Colon (tissue), 2 donors: Measurements from ENCODE around the gene SLC12A2.

Experiments
- FAIRE-seq: peaks from 2 replicates; lab custom pipeline; 2012; peaks lifted over from hg19 to GRCh38; lab: Jason Lieb, UNC
- donor health status: control.
- donor health status: control.

SLC12A2 gene

DNA sequence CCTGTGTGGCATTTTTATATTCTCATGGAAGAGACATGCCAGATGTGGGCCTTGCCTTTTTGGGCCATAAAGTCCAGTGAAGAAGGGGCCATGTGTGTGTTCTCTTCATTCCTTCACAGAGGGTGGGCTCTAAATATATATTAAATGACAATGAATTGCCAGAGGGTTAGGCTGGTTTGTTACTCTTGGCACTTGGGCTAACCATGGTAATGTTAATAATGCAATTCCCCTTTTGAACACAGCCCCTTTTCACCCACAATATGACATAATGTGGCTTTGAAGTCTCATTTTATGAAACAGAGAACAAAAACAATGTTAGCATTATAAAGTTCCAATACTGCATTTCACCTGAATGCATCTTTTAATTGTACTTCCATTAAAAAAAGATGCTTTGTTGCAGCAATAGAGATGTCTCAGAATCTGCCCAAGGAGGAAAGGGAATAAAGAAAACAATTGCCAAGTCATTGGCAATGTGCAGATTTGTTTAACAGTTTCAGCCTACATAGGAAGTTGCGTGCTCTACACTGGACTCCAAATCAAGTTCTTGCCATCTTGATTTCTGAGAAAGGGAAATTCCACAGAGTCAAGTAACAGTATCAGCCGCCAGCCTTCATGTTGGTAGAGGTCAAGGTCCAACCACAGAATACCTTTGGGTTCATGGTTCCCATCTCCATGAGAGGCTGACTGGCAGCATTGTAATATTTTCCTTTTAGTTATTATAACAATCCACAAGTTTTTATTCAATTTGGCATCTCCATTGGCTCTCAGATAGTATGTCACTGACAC, 141.9 kb downstream of the SLC12A2 start:
- FAIRE-seq = no peak

DNA sequence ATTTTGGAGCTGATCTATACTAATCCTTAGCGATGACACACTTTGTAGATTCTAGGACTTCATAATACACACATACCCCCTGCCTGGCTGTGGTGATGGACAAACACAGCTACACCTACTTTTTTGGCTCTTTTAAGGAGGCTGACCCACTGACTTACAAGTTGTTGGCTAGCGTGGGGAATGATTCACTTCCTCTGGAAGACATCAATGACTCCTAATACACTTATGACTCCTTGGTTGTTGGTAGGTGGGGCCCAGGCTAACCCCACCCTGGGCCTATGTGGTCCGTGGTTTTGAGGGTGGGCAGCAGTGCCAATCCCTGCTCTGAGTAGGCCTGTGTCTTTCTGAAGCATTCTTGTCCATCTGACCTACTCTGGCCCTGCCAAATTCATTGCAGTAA, 144.4 kb downstream of the SLC12A2 start:
- FAIRE-seq = no peak

DNA sequence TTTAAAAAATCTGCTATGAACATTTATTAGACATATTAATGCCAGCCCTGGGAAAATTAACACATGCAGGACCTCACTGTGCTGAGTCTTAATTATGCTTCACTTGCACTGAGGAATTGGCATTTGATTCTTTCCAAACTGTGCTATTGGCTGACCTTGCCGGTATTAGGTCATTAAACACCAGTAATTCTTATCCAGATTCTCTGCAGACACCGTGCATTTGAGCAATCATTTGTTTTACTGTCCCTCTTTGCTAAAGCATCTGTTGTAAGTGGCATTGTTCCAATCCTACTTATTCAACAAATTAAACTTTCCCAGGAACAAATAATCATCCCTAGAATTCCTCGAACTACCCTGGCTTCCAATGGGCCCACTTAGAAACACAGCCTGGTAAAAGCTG, 145.0 kb downstream of the SLC12A2 start:
- FAIRE-seq = no peak

DNA sequence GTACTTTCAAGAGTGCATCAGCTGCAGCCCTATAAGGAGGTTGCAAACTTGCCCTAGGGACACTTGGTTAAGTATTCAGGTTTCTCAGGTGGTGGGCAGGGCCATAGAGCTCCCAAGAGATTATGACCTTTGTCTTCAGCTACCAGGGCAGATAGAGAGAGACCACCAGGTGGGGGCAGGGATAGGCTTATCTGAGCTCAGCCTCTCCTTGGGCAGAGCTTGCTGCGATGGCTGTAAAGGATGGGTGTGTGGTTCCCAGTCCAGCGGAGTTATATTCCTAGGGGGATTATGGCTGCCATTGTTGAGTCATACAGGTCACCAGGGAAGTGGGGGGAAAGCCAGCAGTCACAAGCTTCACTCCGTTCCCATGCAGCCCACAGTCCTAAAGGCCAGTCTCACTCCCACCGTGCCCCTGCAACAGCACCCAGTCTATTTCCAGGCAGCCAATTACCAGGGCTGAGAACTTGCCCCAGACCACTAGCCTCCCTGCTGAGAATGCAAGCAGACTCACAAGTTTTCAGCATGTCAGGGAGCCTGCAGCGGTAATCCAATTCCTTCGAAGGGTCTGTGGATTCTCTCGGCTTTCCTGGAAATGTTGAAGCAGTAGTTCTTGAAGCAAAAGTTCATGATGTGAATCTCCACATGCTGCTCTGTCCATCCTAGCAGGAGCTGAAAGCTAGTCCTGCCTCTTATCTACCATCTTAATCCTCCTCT, 151.5 kb downstream of the SLC12A2 start:
- no peak for FAIRE-seq

DNA sequence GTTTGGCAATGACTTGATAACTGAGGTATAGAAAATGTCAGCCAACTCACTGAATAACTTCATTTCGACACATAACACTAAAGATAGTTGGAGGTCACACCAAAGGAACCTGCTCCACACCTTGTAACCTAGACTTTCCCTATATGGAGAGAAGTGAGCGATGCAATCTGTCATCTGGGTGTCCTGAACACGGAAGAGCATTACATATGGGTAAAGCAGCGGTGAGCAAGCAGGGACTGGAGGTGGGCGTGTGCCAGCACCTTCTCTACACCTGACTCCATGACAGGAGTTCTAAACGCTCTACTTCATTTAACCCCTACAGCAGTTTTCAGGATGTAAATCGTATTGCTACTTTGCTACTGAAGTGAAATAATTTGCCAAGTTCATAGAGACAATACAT, 152.8 kb downstream of the SLC12A2 start:
- FAIRE-seq = no peak

DNA sequence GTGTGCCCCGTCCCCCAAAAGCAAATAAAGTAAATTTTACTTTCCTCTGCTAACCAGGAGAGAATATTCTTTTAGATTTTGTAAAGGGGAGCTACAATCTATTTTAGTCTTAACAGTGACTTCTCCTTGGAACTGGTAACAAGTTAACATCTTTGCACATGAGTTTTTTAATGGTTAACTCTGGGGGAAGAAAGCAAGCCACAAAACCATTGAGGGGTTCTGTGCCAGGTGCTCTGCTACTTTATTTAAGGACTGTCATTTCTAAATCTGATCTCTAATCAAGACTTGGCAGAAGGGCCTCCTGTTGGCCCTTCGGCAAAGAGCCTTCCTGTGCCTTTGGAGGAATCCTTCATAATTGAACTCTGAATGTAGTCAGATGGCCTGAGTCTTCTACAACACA, 153.4 kb downstream of the SLC12A2 start:
- no peak for FAIRE-seq

DNA sequence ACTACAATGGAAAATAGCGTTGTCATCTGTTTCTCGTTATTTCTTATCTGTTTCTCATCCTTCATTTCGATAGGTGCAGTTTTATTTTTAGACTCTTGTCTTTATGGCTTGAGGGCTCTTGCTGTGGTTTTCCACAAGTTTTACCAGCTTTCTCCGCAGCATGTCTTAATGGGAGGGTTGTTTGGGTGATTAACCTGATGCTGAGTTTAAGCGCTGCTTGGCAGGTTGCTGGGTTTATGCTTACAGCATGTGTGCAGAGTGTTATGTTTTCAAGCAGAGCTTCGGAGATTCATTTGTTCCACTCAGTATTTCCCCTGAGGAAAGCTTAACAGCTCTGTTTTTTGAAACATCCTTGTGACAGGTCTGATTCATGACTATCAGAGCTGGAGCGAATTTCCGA, 154.0 kb downstream of the SLC12A2 start:
- no peak for FAIRE-seq
